Immature natural killer cell (primary cell): ENCODE results near the gene MIPEP. TPM values are rescaled to one million over a fixed set of nuclear protein-coding genes. Genes with fewer than 3 reads are reported as not detected.

Experiments
- DNase-seq, 3 donors: peaks; one replicate each; pipeline ENCODE4 v3.0.0; 2022; ENCODE audit warnings: mixed read lengths in 1 of 3
- H3K27ac Mint-ChIP-seq, 6 donors: one replicate each; pipeline ENCODE4 v1.8.0; 2020; ENCODE audit warnings: mixed read lengths in 6 of 6, mild to moderate bottlenecking in 5 of 6, inconsistent platforms in 4 of 6, moderate library complexity in 3 of 6
- H3K27me3 Mint-ChIP-seq, 3 donors: one replicate each; pipeline ENCODE4 v1.8.0; 2020 to 2021; ENCODE audit warnings: low read depth in 3 of 3, mild to moderate bottlenecking in 3 of 3, mixed read lengths in 3 of 3, moderate library complexity in 3 of 3, inconsistent platforms in 1 of 3
- H3K36me3 Mint-ChIP-seq, 3 donors: one replicate each; pipeline ENCODE4 v1.8.0; 2020; ENCODE audit warnings: mixed read lengths in 3 of 3, inconsistent platforms in 2 of 3, mild to moderate bottlenecking in 2 of 3
- H3K4me1 Mint-ChIP-seq, 2 donors: one replicate each; pipeline ENCODE4 v1.8.0; 2020; ENCODE audit warnings: inconsistent platforms in 2 of 2, mild to moderate bottlenecking in 2 of 2, mixed read lengths in 2 of 2, moderate library complexity in 1 of 2
- H3K4me3 Mint-ChIP-seq, 5 donors: one replicate each; pipeline ENCODE4 v1.8.0; 2020; ENCODE audit warnings: mild to moderate bottlenecking in 5 of 5, mixed read lengths in 5 of 5, inconsistent platforms in 3 of 5, moderate library complexity in 3 of 5
- H3K9me3 Mint-ChIP-seq, 6 donors: one replicate each; pipeline ENCODE4 v1.8.0; 2020; ENCODE audit warnings: mild to moderate bottlenecking in 6 of 6, mixed read lengths in 6 of 6, inconsistent platforms in 4 of 6, moderate library complexity in 3 of 6
- polyA plus RNA-seq, 3 donors: library from polyadenylated mRNA; unstranded; fragments of 300-500 nt; fragmentation: Illumina TruSeq; gene quantifications; one replicate each; pipeline ENCODE4 v1.2.3, GENCODE V29; 2021

The MIPEP gene
- polyA plus RNA-seq, 3 donors from 2014 or later: 9.3 to 20.5 (median 14.3) TPM

- no peak overlapping the region for H3K27ac Mint-ChIP-seq
- no peak for DNase-seq
- no peaks in the 10 kb centered on the region for H3K4me1 Mint-ChIP-seq
- H3K4me3 Mint-ChIP-seq: no peak overlapping the region
- peaks cover 0 to 14% (median 7%) of the 10 kb centered on the region in 6 donors for H3K9me3 Mint-ChIP-seq
- H3K27me3 Mint-ChIP-seq: peaks cover 6 to 11% (median 8%) of the 10 kb centered on the region in 3 donors
- H3K36me3 Mint-ChIP-seq: peaks cover 0 to 3% (median 3%) of the 10 kb centered on the region in 3 donors
These were observed 208.1 kb downstream of the MIPEP start for GRCh38 chr13:23680845-23681669.

Other genes with a start within 250 kb of the MIPEP start
- gene C1QTNF9B, start 8.1 kb upstream of the MIPEP start, polyA plus RNA-seq: not detected